NCI-H510A (cell line): ENCODE results near the gene CACNA2D1.

Experiments used
- DNase-seq: peaks from one replicate; lab custom pipeline; 2025; lab: John Stamatoyannopoulos, UW

The CACNA2D1 gene

DNA sequence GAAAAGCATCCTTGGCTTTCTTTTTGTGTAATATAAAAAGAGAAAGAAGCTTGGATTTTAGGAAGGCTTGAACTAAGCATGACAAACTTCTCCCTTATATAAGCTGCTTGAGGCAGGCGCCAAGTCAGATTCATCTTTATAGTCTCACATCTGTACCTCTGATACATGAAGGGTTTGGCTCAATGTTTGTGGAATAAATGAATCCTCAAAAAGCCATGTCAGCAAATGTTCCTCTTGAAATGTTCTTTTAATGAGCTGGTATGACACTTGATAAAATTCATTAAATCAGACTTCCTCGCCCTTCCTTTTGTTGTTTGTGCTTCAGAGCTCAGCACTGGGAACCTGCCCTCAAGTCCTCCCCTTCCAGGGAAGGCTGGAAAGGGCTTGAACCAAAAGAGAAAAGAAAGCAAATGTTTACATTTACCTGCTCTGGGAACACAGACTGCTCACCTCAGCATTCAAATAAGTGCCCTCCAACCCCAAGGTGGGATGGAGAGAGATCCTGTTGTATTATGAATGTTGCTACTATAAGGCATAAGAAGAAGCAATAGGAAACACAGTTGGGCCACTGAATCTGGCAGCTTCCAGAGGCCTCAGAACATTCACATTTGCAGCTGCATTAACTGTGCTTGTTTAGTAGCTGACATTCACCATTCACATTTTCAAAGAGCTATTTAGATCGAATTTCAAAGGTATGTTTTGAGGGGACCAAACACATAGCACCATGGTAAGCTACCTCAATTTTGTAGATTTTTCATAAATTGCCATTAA is 212.6 kb downstream of the CACNA2D1 start:
- DNase-seq, result peak; percentile 15

DNA sequence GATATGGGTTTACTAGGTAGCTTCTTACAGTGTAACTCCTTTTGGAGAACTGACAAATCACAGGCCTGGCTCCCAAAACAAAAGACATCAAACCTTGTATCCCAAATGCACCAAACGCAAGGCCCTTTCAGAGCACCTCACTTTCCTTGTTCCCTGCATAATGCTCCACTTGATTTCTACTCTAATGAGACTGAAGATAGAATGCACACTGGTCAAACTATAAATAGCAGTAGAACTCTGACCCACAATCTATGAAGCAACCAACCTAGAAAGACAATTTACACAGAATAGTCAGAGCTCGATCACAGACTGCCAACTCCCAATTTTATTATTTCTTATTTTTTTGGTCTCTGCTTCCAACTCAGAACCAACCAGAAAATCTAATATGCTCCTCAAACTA is 214.4 kb downstream of the CACNA2D1 start:
- DNase-seq, result no peak

DNA sequence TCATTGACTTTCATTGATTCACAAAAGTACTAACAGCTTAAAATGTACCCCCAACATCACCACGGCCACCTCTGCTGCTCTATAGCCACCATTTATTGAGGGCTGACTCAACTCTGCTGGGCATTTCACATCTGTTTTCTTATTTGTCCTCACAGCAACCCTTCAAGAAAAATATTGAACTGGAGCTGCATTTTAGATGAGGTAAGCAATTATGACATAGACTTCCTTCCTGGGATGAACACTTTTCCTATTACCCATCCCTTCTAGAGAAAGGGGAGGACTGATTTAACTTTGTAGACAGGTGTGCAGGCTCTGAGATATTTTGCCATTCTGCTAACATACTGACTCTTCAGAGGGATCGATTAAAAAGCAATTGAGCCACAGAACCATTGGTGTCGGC is 217.4 kb downstream of the CACNA2D1 start:
- DNase-seq, result no peak

DNA sequence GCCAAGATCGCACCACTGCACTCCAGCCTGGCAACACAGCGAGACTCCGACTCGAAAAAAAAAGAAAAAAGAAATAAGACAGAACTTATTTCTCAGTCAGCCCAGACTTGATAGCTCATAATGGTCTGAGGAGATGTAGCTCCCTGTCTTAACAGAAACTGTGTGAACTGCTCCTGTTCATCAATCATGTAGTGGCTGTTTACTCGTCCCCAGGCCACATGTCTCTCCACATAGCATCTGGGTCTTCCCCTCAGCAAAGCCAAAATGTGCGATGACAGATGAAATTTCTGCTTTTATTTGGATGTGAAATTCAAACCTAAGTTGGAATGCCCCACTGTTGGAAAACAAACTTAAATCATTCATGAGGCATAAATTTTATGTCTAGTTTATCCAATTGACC is 219.0 kb downstream of the CACNA2D1 start:
- no peak for DNase-seq

DNA sequence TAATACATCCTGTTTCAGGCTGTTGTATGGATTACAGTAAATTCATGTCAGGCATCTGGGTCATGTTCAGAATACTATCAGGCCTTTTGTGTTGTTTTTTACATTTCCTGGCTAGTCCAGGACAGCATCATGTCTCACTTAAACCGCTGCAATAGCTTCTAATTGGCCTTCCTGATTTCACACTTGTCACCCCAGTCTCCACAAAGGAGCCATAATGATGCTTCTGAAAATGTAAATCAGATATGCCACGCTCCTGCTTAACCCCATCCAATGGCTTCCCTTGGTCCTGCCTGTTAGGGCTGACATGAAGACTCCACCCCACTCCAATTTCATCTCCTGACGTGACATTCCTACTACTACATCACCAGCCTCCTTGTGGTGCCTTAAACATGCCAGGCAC is 220.0 kb downstream of the CACNA2D1 start:
- no peak for DNase-seq

DNA sequence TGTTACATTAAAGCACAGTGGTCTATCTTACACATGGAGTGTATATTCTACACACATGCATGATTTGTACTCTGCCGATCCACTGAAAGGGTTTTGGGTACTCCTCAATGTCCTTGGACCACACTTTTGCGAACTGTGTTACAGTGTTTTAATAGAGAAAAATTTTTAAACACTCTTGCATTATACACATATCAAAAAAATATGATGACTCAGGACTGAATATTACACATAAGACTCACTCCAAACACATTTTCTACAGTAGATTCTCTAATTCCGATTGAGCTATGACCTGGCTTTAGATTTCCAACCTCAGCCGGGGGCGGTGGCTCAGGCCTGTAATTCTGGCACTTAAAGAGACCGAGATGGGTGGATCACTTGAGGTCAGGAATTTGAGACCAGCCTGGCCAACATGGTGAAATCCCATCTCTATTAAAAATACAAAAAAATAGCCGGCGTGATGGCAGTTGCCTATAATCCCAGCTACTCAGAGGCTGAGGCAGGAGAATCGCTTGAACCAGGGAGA is 222.4 kb downstream of the CACNA2D1 start:
- DNase-seq, result no peak

DNA sequence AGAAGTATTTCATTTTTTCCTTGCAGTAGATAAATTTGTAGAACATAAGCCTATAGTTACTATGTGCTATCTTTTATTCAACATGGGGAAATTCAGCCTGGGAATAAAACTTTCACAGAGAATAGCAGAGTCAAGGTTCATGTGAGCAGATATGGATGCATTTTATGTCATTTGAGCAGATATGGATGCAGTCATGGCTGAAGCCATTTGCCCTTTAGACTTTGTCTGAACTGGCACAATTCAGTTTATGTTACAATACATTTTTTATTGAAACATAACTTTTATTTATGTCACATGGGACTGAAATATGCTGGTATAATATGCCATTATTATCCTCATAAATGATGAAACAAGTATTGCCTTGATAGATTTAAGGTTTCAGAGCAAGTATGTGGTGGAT is 231.1 kb downstream of the CACNA2D1 start:
- DNase-seq, result no peak

DNA sequence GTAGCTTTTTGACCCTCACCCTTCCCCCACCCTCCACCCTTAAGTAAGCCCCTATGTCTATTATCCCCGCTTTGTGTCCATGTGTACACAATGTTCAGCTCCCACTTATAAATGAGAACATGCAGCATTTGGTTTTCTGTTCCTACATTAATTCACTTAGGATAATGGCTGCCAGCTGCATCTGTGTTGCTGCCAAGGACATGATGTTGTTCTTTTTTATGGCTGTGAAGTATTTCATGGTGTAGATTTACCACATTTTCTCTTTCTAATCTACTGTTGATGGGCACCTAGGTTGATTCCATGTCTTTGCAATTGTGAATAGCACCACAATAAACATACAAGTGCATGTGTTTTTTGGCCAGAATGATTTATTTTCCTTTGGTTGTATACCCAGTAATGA is 232.2 kb downstream of the CACNA2D1 start:
- no peak for DNase-seq

DNA sequence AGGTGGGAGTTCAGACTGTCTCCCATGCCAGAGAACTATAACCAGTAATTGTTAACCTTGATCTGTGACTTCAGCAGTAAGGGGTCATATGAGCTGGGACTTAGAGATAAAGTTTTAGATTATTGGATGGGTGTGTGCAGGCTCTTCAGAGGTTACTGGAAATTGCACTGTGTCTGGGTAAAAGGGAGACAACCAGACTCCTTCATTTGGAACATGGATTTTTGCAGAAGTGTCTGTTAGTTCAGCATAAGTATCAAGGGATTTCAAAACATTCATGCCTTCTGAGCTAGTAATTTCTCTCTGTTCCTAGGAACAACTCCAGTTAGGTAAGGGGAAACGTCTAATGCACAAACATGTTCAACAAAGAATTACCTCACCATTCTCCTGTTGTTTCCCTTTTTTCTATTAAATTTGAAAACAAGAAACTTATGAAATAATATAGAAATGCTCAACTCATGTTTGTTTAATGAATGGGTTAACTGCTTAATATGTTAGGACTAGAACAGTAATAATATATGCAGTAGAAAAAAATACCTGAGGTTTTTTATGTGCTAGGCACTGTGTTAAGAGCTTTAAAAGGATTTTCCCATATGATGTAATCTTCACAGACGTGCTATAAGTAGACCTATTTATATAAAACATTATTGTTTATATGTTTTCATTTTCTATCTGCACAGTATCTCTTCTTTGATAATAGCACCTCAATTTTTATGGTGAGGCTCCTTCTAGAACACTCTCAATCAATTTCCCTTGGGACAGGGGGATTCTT is 233.0 kb downstream of the CACNA2D1 start:
- no peak for DNase-seq

DNA sequence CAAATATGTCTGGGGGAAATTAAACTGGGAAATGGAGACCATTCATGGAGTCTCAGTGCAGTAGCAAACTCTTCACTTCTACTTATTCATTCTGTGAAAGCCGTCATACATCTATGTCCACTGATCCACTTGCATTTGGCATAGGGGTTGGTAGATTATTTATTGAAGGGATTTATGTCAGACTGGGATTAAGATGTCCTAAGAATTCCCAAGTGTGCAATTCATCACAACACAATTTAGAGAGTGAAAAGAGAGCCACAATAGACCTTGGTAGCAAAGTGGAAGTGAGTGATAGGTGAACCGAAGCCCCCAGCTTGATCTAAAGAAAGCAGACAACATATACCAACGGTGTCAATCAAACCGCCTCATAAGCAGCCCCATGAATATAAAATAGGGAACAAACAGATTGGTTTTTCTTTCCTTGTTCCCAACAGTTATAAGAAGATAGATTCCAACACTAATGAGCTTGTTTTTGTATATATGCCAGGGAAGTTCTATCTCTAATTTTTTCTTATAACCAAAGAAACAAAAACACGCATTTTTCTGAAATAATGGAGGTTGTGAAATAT is 234.3 kb downstream of the CACNA2D1 start:
- no peak for DNase-seq

DNA sequence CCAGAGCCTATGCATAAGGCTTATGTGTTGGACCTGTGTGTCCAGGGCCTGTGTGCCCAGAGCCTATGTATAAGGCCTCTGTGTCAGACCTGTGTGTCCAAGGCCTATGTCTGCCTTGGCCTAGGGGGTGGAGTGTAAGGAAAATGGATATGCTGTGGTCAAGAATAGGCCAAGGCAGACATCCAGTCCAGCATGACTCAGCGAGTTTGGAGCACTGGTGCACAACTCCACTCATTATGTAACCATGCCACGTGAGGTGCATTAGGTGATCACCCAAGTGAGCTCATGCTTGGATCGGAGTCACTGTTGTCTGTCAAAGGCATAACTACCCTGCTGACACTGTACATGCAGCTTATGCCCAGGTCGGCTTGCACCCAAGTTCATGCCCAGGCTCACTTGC is 238.9 kb downstream of the CACNA2D1 start:
- DNase-seq, result no peak

DNA sequence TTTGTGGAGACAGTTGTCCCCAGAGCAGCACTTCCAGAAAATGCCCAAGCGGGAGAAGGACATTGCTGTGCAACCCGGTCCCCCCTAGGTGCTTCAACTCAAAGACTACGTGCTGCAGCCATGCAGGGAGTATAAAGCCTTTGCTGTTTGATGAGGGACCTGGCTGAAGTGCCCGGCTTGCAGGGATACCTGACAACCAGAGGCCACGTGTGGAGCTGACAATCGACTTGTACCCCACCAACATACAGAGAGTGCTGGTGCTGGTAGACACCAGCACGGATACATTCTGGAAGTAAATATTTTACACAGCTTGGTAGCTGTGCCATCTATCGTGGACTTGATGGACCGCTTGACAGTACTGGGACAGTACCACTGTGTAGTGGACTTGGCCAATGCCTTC is 240.6 kb downstream of the CACNA2D1 start:
- no peak for DNase-seq

DNA sequence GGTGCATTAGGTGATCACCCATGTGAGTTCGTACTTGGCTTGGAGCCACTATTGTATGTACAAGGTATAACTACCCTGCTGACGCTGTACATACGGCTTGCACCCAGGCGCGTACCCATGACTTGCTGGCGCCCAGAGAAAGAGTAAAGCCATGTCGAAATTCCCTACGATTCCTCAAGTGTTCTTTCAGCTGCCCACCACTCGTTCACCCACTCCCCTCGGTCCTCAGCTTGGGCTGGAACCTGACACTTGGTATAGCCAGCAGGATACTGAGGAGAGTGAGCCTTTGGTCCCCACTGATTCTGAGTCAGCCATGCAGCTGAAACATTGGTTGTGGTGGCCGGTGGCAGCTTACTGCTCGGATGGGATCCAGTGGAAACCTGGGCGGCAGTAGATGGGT is 241.5 kb downstream of the CACNA2D1 start:
- DNase-seq, result no peak

DNA sequence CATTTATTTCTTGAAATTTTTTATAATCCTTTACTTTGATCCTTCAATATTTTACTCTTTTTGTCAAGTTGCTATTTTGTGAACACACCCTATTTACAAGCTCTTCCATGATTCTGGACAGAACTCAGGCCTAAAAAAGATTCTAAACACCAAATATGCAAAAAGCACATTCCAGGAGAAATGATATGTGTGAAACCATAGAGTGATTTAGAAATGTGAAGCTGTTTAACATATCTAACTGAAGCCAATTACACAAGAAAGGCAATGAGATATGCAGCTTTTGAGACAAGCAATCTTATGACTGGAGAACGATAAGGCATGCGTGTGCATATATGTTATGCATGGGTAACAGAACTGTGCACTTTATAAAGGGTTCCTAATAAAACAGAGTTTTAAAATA is 243.0 kb downstream of the CACNA2D1 start:
- no peak for DNase-seq

DNA sequence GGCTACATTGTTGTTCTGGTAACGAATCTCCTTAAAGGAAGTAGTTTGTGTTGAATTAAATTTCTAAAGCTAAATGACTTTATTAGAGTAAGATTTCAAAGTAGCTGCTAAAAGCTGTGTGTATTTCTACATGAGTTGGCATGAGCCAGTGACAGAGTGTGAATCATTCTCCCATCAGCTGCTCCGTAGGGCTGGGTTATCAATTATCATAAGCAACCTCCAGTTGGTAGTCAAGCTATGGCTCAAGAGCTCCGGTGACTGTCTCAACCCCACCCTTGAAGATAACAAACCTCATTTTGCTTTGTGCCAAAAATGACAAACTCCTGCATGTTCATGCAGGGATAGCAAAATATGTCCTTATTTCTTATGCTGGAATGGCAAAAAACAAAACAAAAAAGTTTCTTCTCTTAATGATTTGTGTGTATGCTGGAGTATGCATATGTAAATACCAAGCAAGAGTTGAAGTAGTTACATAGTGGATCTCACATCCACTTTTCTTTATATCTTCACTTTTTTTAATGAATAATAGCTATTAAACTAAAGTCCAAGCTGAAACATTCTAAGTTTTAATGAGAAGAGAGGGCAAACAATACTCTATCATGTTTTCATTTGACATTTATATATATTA is 249.4 kb downstream of the CACNA2D1 start:
- DNase-seq, result no peak

DNA sequence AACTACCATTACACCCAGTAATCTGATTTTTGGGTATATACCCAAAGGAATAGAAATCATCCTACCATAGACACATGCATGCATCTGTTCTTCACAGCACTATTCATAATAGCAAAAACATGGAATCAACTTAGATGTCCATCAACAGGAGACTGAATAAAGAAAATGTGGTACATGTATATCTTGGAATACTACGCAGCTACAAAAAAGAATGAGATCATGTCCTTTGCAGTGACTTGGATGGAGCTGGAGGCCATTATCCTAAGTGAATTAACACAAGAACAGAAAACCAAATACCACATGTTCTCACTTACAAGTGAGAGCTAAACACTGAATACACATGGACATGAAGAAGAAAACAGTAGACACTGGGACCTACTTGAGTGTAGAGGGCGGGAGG is 254.9 kb downstream of the CACNA2D1 start:
- DNase-seq, result no peak

DNA sequence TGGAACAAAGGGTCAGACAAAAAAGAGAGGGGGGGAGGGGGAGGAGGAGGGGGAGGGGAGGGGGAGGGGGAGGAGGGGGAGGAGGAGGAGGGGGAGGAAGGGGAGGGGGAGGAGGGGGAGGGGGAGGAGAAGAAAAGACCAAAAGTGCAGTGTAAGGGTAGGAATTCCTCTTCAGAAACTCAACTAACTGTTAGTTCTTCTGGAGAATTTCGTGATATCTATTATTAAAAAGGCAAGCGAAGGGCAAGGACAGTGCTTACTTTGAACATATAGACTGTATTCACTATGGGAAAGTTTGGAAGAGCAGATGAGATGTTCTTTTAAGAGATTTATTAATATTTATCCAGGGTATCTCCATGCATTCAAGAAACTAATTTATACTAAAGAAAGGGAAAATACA is 258.1 kb downstream of the CACNA2D1 start:
- DNase-seq, result no peak

DNA sequence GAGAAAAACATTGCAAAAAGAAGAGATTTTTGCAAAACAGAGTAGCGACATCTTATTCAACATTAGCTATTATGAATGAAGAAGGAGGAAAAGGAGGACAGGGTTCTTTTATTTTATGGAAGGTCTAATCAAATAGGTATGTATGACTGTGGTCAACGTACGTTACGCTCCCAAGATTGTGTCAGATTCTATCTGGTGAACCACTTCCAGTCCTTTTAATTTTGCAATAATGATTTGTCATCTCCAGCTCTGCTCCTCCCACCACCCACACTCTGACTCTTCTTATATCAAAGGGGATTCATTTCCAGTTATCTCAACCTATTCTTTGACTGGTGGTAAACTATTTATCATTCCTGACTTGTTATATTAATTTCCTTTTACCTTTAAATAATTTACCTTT is 259.9 kb downstream of the CACNA2D1 start:
- DNase-seq, result no peak

DNA sequence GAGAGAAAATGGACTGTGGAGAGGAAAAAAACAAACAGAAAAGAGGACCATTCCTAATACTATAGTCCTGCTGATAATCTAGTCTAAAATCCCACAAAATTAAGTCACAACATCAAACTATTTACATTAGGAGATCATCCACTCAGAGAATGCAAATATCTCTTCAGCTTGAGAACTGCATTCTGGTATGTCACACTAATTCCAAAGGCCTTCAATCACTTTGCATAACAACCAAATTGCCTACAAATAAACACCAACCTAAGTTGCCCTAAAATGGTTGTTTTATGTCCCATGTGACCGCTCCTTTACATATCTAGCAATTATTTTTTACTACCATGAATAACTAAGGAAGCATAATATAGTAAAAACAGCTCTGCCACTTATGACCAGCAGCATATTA is 264.3 kb downstream of the CACNA2D1 start:
- DNase-seq, result no peak

DNA sequence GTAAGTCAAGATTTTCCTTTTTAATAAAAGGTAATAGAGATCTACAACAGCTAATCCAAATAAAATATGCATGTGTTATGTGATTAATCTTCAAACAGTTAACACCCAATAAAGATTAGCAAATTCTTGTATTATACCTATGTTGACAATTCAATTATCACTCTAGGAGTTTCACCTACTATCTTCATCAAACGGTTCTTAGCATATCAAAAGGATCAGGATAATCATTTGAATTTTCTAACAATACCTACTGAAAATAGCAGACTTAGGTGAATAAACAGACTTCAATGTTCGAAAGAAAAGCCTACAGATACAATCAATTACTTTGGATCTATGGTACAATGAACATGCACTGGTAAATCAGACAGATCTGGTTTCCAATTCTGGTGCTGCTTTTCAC is 268.3 kb downstream of the CACNA2D1 start:
- no peak for DNase-seq

DNA sequence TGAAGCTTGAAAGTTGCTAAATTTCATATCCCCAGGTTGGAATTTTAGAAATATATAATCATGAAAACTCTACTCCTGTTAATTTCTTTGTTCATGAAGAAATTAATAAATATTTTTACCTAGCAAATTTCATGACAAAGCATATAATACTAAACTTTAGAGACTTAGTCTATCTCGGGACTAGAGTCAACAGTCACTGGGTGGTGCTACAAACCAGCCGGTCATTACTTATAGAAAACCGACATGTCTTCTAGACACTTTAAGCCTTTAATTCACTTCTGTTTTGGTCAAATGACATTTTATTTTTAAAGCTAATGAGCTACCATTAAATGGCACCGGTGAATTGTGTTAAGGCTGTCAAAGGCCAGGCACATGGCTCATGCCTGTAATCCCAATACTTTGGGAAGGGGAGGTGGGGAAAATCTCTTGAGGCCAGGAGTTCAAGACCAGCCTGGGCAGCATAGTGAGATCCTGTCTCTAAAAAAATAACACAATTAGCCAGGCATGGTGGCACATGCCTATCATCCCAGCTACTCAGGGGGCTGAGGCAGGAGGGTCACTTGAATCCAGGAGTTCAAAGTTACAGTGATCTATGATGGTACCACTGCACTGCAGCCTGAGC is 270.1 kb downstream of the CACNA2D1 start:
- no peak for DNase-seq

DNA sequence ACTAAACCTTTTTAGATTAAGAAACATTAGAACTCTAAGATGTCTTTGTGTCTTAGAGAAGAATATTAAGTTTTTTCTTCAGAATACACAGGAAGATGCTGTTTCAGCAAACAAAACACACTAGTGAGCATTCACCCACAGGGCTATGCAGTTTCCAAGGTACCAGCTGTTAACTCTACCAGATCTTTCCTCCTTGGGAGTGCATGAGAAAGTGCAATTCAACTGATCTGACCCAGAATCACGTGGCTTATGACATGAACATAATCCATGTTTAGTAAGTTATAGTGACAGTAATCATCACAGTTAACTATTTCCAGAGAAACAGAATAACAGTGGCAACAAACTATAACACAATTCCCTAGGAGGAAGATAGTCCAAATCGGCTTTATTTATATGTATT is 270.7 kb downstream of the CACNA2D1 start:
- DNase-seq, result no peak
